Tibial nerve (tissue), 3 donors: Measurements from ENCODE around the gene TOR2A.

ENCODE experiments used
- POLR2A ChIP-seq, 2 donors: fragments of 450-650 bp; IDR thresholded peaks; one replicate each; pipeline ENCODE4 v1.6.1; 2017; ENCODE audit warnings: antibody characterized with exemption in 2 of 2, mild to moderate bottlenecking in 2 of 2, moderate library complexity in 2 of 2
- TF ChIP-seq, protein P1 (sequence below), 5 experiments: fragments of 200-600 bp in 3 of 5; fragments of 450-650 bp in 2 of 5; sonication (generic) in 3 of 5; IDR thresholded peaks; one replicate each; pipeline ENCODE4 v1.5.1; 2016 to 2019; ENCODE audit warnings: antibody characterized with exemption in 5 of 5, mild to moderate bottlenecking in 3 of 5, moderate library complexity in 2 of 5

DNA sequence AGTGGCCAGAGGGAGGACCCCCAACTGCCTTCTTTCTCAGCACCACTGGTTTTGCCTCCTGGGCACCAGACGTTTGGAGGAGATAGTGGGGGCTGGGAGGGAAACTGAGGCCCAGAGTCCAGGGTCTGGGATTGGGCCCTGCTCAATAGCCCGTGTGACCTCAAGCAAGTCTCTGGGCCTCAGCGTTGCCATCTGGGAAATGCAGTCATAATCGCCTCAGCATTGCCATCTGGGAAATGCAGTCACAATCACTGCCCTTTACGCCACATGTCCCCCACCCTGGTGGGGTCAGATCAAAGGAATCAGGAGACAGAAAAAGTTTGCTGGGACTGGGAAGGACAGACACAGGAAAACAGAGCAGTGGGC lies 41.8 kb upstream of the TOR2A start:
- TF ChIP-seq, protein P1, sequence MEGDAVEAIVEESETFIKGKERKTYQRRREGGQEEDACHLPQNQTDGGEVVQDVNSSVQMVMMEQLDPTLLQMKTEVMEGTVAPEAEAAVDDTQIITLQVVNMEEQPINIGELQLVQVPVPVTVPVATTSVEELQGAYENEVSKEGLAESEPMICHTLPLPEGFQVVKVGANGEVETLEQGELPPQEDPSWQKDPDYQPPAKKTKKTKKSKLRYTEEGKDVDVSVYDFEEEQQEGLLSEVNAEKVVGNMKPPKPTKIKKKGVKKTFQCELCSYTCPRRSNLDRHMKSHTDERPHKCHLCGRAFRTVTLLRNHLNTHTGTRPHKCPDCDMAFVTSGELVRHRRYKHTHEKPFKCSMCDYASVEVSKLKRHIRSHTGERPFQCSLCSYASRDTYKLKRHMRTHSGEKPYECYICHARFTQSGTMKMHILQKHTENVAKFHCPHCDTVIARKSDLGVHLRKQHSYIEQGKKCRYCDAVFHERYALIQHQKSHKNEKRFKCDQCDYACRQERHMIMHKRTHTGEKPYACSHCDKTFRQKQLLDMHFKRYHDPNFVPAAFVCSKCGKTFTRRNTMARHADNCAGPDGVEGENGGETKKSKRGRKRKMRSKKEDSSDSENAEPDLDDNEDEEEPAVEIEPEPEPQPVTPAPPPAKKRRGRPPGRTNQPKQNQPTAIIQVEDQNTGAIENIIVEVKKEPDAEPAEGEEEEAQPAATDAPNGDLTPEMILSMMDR (IDR thresholded peaks at IDR 0.05) = no peak
- TF ChIP-seq POLR2A (IDR thresholded peaks at IDR 0.05) = no peak
